Stimulated activated CD4-positive, alpha-beta T cell treated with anti-CD3 and anti-CD28 coated beads, Interleukin-4, amount 100 ng/mL, for 1 hour (primary cell): Measurements from ENCODE around the gene HOXB2.
"Not testable (repeated sequence)": the region's sequence is repeated elsewhere in the genome, so short reads cannot be mapped to it uniquely, and the experiment has no call there.

Experiments used
- DNase-seq: peaks from one replicate; pipeline ENCODE4 v3.0.0-alpha.2; 2020

Gene HOXB2

GRCh38 chr17:48539177-48539576 is 5.7 kb downstream of the HOXB2 start:
- DNase-seq, result no peak

GRCh38 chr17:48537316-48537715 is 7.6 kb downstream of the HOXB2 start:
- no peak for DNase-seq

- not testable (repeated sequence) for DNase-seq
These were observed 8.9 kb downstream of the HOXB2 start for GRCh38 chr17:48535793-48536559.

- no peak for DNase-seq
These were observed 12.6 kb downstream of the HOXB2 start for GRCh38 chr17:48532261-48532660.

- no peak for DNase-seq
These were observed 14.0 kb downstream of the HOXB2 start, which contains the start of gene HOXB1 for GRCh38 chr17:48530887-48531272. Gene HOXB1, minus strand, starts transcription at chr17:48531011. Its CDS starts 107 bp downstream, at chr17:48530904.

- DNase-seq, result no peak
These were observed 14.6 kb downstream of the HOXB2 start for GRCh38 chr17:48530208-48530886.

- DNase-seq, result no peak
These were observed 15.3 kb downstream of the HOXB2 start for GRCh38 chr17:48529683-48530009.

GRCh38 chr17:48528936-48529682 is 15.8 kb downstream of the HOXB2 start:
- DNase-seq, result no peak

GRCh38 chr17:48528153-48528935 is 16.6 kb downstream of the HOXB2 start:
- no peak for DNase-seq

GRCh38 chr17:48527547-48527932 is 17.4 kb downstream of the HOXB2 start:
- no peak for DNase-seq

- DNase-seq, result no peak
These were observed 18.0 kb downstream of the HOXB2 start for GRCh38 chr17:48526608-48527546.

GRCh38 chr17:48523010-48523409 is 21.9 kb downstream of the HOXB2 start:
- no peak for DNase-seq

GRCh38 chr17:48522031-48522653 is 22.8 kb downstream of the HOXB2 start:
- DNase-seq, result no peak

- DNase-seq, result no peak
These were observed 24.3 kb downstream of the HOXB2 start for GRCh38 chr17:48520631-48521079.

- no peak for DNase-seq
These were observed 25.5 kb downstream of the HOXB2 start for GRCh38 chr17:48519427-48519826.

GRCh38 chr17:48517478-48517877 is 27.4 kb downstream of the HOXB2 start:
- DNase-seq, result no peak

- DNase-seq, result no peak
These were observed 28.7 kb downstream of the HOXB2 start for GRCh38 chr17:48515925-48516900.

- DNase-seq, result no peak
These were observed 30.4 kb downstream of the HOXB2 start for GRCh38 chr17:48514477-48514876.

GRCh38 chr17:48513666-48514455 is 31.0 kb downstream of the HOXB2 start:
- DNase-seq, result no peak
